Colonic mucosa (tissue), 4 donors: ENCODE measurements around the gene MRNIP. TPM values are rescaled to one million over a fixed set of nuclear protein-coding genes. Genes with fewer than 3 reads are reported as not detected.

ENCODE experiments used
- DNase-seq: peaks from one replicate; pipeline ENCODE4 v3.0.0-alpha.2; 2020
- H3K27ac ChIP-seq: fragments of 200-600 bp; one replicate; pipeline ENCODE4 v1.8.0; 2021
- H3K27me3 ChIP-seq: fragments of 200-600 bp; one replicate; pipeline ENCODE4 v1.8.0; 2021
- H3K36me3 ChIP-seq: fragments of 200-600 bp; one replicate; pipeline ENCODE4 v1.8.0; 2021
- H3K4me1 ChIP-seq: fragments of 200-600 bp; one replicate; pipeline ENCODE4 v1.8.0; 2021; ENCODE audit warnings: mild to moderate bottlenecking
- H3K4me3 ChIP-seq: fragments of 200-600 bp; one replicate; pipeline ENCODE4 v1.8.0; 2021
- H3K9ac ChIP-seq, 2 donors: one replicate each; pipeline ENCODE4 v1.7.0; 2013; ENCODE audit warnings: control low read depth in 2 of 2, low read depth in 2 of 2, low read length in 2 of 2
- H3K9me3 ChIP-seq: fragments of 200-600 bp; one replicate; pipeline ENCODE4 v1.8.0; 2021
- intact Hi-C: fragments of 100-400 bp; cut with DNase I; formaldehyde crosslinking; loops from one replicate; pipeline ENCODE4 v1.14.1; 2022
- total RNA-seq, 2 donors: library from RNA; stranded (reverse); fragmentation: NEBNext Ultra II Directional in 1 of 2; extraction: Animal tissue kit (Norgen Biotek cat#: 25700) in 1 of 2; gene quantifications; one replicate each; pipeline ENCODE4 v1.2.1, GENCODE V29; 2021
- TF ChIP-seq, protein P1 (sequence below): fragments of 200-600 bp; IDR thresholded peaks from one replicate; pipeline ENCODE4 v1.8.0; 2022; ENCODE audit warnings: antibody characterized with exemption, mild to moderate bottlenecking
- donor health status: healthy.
- donor health status: DM: no; HTN: no; CAD: no.
- donor health status: DM: no; HTN: no; CAD: no.

MRNIP gene
- total RNA-seq, 2 donors from 2014 or later = 8.6 to 17.5 TPM

DNA sequence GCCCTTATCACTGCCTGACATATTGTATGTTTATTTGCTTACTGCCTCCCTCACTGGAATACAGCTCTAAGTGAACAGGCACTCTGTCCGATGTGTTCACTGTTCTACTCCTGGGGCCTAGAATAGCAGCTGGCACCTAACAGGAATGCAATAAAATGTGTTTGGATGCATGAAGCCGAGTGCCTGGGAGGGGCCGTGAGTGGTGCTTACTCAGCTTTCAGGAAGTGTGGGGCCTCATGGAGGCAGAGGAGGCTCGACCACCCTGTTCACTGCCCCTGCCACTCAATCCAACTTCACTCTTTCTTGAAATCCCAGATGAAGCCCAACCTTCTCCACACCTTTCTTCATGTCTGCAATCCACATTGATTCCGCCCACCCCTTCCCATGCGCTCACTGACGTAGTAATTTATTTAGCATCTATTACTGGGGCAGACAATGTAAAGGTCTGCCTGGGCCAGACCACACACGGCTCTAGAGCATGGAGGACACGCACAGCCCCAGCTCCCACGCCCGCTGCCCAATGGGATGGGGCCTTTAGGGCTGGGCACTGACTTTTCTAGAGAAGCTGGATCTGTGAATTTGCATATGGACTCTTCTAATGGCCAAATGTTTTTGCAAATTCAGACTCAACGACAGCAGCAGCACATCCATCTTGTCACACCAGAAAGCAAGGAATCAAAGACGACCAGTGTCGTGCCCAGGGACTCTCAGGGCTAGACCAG is 27.7 kb upstream of the MRNIP start:
- Histone ChIP-seq H3K4me3 (no peak overlapping the region), H3K4me1 (no peaks in the 10 kb centered on the region), H3K27ac (no peak overlapping the region), H3K9me3 (no peaks in the 10 kb centered on the region), H3K36me3 (peaks cover 15% of the 10 kb centered on the region), H3K27me3 (no peaks in the 10 kb centered on the region), H3K9ac (no peak overlapping the region)
- TF ChIP-seq, protein P1, sequence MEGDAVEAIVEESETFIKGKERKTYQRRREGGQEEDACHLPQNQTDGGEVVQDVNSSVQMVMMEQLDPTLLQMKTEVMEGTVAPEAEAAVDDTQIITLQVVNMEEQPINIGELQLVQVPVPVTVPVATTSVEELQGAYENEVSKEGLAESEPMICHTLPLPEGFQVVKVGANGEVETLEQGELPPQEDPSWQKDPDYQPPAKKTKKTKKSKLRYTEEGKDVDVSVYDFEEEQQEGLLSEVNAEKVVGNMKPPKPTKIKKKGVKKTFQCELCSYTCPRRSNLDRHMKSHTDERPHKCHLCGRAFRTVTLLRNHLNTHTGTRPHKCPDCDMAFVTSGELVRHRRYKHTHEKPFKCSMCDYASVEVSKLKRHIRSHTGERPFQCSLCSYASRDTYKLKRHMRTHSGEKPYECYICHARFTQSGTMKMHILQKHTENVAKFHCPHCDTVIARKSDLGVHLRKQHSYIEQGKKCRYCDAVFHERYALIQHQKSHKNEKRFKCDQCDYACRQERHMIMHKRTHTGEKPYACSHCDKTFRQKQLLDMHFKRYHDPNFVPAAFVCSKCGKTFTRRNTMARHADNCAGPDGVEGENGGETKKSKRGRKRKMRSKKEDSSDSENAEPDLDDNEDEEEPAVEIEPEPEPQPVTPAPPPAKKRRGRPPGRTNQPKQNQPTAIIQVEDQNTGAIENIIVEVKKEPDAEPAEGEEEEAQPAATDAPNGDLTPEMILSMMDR = no peak
- intact Hi-C loops = no loop called here
- no peak for DNase-seq

DNA sequence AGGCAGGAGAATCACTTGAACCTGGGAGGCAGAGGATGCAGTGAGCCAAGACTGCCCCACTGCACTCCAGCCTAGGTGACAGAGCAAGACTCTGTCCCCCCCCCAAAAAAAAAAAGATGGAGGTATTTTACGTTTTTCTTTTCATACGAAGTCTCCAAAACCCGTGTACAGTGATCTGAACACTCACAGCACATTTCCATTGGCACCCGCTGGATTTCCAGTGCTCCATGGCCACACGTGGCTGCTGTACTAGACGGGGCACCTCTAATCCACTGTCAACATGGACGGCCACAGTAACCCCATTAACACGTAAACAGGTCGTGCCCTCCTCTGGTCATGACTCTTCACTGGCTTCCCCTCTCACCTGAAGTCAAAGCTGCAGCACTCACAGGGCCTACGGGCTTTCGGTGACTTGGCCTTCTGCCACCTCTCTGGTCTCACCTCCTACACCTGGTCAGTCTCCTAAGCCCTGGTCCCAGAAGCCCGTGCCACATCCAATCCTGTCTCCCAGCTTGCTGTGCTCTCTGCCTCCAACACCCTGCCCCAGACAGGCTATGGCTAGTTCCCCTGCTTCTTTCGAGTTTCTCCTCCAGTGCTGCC is 27.0 kb upstream of the MRNIP start:
- no peaks in the 10 kb centered on the region for H3K4me1 ChIP-seq
- H3K27ac ChIP-seq = no peak overlapping the region
- H3K4me3 ChIP-seq = no peak overlapping the region
- H3K9ac ChIP-seq = no peak overlapping the region
- TF ChIP-seq, protein P1 = no peak
- intact Hi-C loops = no loop called here
- no peak for DNase-seq
- H3K36me3 ChIP-seq = peaks cover 9% of the 10 kb centered on the region
- H3K27me3 ChIP-seq = no peaks in the 10 kb centered on the region
- no peaks in the 10 kb centered on the region for H3K9me3 ChIP-seq

DNA sequence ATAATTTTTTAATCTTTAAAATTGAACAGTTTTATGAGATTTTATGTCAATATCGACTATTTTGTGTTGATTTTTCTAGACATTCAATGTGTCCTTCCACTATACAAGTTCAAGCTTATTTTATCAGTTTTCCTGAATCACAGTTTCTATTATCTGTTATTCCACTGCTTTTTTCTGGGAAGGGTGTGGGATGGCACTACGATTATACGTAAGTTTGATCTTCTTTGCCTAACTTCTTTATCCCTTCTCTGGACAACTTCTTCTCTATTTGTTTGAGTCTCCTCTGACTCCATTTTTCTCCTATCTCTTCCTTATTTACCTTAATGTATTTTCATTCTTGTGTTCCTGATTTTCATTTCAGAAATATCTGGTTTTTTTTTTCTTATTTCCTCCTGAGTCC is 24.5 kb upstream of the MRNIP start:
- H3K4me3 ChIP-seq = no peak overlapping the region
- intact Hi-C loops = no loop called here
- no peaks in the 10 kb centered on the region for H3K27me3 ChIP-seq
- no peak overlapping the region for H3K27ac ChIP-seq
- H3K36me3 ChIP-seq = peaks cover 3% of the 10 kb centered on the region
- no peak for DNase-seq
- no peaks in the 10 kb centered on the region for H3K9me3 ChIP-seq
- no peak overlapping the region for H3K9ac ChIP-seq
- TF ChIP-seq, protein P1 = no peak
- H3K4me1 ChIP-seq = no peaks in the 10 kb centered on the region

DNA sequence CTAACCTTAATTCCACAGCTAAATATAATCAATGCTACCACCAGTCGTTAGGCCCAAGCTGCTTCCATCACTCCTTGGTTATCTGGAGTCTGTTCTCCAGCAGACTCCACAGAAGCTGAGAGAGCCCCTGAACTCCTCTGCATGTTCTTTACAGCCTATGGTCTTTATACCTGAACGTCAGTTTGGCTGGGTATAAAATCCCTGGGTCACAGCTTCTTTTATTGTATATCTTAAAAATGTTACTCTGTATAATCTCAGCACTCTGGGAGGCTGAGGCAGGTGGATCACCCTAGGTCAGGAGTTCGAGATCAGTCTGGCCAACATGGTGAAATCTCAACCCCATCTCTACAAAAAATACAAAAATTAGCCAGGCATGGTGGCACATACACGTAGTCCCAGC is 23.7 kb upstream of the MRNIP start:
- TF ChIP-seq, protein P1 = no peak

DNA sequence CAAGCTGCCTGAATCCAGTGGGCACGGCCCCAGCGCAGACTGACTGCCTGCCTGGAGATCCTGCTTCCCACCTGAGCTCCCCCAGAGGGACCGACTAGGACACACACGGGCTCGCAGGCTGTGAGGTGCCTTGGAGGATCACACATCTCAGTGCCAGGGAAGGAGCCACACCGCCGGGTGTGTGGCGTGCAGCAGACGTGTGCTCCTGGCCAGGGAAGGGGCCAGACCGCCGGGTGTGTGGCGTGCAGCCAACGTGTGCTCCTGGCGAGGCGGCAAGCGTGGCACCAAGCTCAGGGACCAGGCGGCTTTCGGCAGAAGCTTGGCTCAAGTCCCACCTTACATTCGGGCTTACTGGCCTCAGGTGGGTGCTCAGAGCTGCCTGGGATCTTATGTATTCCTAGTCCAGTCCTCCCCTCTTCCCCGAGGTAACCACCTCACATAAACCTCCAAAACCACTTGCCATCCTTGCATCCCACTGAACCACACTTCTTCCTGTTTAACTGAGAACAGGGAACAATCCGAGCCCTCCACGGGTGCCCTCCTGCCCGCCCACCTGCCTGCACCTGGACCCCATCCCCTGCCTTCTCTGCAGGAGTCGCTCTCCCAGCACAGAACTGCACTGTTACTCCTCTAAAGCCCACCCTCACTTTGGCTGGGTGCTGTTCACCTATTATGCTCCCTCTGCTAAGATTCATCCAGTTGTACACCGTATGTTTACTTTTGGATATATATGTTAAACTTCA is 22.4 kb upstream of the MRNIP start:
- no peak for DNase-seq
- Histone ChIP-seq H3K27me3 (no peaks in the 10 kb centered on the region), H3K4me1 (no peaks in the 10 kb centered on the region), H3K9me3 (no peaks in the 10 kb centered on the region), H3K36me3 (peaks cover 3% of the 10 kb centered on the region), H3K27ac (no peak overlapping the region), H3K4me3 (no peak overlapping the region), H3K9ac (no peak overlapping the region)
- TF ChIP-seq, protein P1 = no peak
- intact Hi-C loops = no loop called here

More for the DNA sequence above, 23.7 kb upstream of the MRNIP start:
- H3K4me3 ChIP-seq = no peak overlapping the region
- no peak overlapping the region for H3K27ac ChIP-seq
- intact Hi-C loops = no loop called here
- no peak overlapping the region for H3K9ac ChIP-seq
- DNase-seq = no peak
- no peaks in the 10 kb centered on the region for H3K9me3 ChIP-seq
- no peaks in the 10 kb centered on the region for H3K27me3 ChIP-seq
- peaks cover 3% of the 10 kb centered on the region for H3K36me3 ChIP-seq
- no peaks in the 10 kb centered on the region for H3K4me1 ChIP-seq
